CD4-positive, alpha-beta T cell treated with Interleukin-21 for 1 hour (primary cell): ENCODE results near the gene SNUPN.
A peak's percentile ranks its signal among the peaks of the same experiment; 100 is the strongest.
"Not testable (repeated sequence)": the region's sequence is repeated elsewhere in the genome, so short reads cannot be mapped to it uniquely, and the experiment has no call there.

ENCODE experiments used
- DNase-seq: peaks from one replicate; pipeline ENCODE4 v3.0.0-alpha.2; 2020

The SNUPN gene

DNA sequence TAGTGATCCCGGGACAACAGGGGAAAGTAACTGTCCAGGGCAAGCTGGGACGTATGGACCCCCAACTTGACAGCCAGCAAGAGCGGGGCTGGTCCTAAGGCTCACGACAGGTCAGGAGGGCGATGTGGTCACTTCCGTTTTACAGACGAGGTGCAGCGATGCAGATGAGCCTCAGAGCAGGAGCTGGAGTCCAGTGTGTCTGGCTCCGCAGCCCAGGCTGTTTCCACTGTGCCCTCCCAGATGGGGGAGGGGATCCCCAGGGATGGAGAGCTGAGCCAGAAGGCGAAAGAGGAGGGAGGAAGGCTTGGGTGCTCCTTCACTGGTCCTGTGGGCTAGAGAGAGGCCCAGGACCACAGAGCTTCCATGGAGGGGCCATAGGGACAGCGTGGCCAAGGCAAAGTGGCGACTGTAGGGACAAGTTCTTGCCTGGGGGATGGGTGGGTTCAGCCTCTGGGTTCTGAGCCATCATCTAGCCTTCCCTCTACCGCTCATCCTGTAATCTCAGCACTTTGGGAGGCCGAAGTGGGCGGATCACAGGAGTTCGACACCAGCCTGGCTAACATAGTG is 27.9 kb upstream of the SNUPN start:
- no peak for DNase-seq

GRCh38 chr15:75651810-75652543 is 26.5 kb upstream of the SNUPN start:
- DNase-seq: no peak

- no peak for DNase-seq
These were observed 25.6 kb upstream of the SNUPN start for GRCh38 chr15:75650908-75651809.

DNA sequence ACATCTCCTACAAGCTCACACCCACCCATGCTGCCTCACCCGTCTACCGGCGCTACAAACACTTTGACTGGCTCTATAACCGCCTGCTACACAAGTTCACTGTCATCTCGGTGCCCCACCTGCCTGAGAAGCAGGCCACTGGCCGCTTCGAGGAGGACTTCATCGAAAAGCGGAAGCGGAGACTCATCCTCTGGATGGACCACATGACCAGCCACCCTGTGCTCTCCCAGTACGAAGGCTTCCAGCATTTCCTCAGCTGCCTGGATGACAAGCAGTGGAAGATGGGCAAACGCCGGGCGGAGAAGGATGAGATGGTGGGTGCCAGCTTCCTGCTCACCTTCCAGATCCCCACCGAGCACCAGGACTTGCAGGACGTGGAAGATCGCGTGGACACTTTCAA is 24.3 kb upstream of the SNUPN start:
- no peak for DNase-seq

DNA sequence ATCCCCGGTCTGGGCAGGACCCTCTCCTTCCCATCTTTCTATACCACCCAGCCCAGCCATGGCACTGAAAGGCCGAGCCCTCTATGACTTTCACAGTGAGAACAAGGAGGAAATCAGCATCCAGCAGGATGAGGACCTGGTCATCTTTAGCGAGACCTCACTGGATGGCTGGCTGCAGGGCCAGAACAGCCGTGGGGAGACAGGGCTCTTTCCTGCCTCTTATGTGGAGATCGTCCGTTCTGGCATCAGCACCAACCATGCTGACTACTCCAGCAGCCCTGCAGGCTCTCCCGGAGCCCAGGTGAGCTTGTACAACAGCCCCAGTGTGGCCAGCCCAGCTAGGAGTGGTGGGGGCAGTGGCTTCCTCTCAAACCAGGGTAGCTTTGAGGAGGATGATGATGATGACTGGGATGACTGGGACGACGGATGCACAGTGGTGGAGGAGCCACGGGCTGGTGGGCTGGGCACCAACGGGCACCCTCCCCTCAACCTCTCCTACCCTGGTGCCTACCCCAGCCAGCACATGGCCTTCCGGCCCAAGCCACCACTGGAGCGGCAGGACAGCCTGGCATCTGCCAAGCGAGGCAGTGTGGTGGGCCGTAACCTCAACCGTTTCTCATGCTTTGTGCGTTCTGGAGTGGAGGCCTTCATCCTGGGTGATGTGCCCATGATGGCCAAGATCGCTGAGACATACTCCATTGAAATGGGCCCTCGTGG is 23.7 kb upstream of the SNUPN start:
- DNase-seq: no peak

GRCh38 chr15:75648156-75649000 is 22.9 kb upstream of the SNUPN start:
- no peak for DNase-seq

- peak; percentile 45 for DNase-seq
These were observed 22.0 kb upstream of the SNUPN start, which contains the start of gene SNX33 for GRCh38 chr15:75647370-75648155. Gene SNX33, plus strand, starts transcription at chr15:75647912. Its CDS starts 1,191 bp downstream, at chr15:75649103.

DNA sequence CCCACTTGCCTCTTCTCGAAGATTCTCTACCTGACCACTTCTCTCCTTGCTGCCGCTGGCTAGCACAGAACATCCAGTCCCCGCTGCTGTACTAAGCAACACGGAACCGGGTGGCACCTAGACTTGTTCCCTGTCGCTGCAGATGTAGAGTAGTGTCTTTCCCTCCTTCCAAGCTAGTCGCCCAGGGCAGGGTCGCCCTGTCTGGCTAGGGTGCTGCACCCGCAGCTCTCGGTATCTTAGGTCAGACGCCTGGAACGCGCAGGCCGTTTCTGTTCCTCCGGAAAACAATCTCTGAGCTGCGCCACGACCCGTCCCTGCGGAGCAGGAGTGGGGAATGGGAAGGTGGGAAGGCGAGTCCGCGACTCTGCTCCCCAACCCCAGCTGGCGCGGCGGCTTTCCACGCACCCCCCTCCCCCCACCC is 21.4 kb upstream of the SNUPN start:
- no peak for DNase-seq

- DNase-seq: no peak
These were observed 20.8 kb upstream of the SNUPN start for GRCh38 chr15:75646112-75646943.

- DNase-seq: no peak
These were observed 18.9 kb upstream of the SNUPN start for GRCh38 chr15:75644376-75644775.

- no peak for DNase-seq
These were observed 16.1 kb upstream of the SNUPN start for GRCh38 chr15:75641603-75642002.

DNA sequence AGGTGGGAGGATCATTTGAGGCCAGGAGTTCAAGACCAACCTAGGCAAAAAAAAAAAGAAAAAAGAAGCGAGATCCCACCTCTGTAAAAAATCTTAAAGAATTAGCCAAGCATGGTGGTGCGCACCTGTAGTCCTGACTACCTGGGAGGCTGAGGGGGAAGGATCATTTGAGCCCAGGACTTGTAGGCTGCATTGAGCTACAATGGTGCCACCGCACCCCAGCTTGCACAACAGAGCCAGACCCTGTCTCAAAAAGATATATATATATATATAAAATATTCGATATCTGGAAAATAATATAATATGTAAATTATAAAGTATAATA is 15.6 kb upstream of the SNUPN start:
- no peak for DNase-seq

- peak; percentile 75 for DNase-seq
These were observed 15.1 kb upstream of the SNUPN start for GRCh38 chr15:75640483-75641178.

DNA sequence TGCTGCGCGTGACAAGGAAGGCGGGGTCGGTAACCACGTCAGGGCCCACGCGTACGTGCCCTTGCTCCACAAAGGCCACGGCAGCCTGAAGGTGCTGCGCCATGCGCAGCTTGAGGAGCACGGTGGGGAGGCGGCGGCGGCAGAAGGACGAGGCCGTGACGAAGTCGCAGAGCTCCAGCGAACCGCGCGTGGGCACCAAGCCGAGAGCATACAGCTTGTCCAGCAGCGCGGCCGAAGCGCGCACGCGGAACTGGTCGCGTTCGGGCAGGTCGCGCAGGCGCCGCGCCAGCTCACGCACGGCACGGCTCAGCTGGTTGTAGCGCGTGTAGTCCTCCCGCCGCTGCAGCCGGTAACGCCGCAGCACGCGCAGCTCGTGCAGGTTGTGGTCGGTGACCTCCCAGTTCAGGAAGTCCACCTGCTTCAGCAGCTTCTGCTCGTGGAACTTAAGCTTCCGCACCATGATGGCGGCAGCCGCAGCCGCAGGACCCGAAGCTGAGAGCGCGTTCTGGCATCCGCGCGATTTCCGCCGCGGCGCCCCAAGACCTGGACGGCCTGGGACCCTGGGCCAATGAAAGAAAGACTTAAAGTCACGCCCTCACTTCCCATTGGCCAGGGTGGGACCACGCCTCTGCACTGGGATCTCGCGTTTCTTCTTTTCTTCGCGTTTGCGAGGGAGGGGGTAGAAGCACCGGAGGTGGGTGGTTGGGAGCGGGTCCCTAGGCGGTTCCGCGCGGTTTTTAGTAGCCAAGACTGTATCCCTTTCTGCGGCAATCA is 14.4 kb upstream of the SNUPN start, which contains the start of gene IMP3:
IMP3 (minus strand) TSS at position 516 of the 774 bp plus-strand sequence; CDS start at position 460, 56 bp downstream.
- DNase-seq: peak; percentile 94

DNA sequence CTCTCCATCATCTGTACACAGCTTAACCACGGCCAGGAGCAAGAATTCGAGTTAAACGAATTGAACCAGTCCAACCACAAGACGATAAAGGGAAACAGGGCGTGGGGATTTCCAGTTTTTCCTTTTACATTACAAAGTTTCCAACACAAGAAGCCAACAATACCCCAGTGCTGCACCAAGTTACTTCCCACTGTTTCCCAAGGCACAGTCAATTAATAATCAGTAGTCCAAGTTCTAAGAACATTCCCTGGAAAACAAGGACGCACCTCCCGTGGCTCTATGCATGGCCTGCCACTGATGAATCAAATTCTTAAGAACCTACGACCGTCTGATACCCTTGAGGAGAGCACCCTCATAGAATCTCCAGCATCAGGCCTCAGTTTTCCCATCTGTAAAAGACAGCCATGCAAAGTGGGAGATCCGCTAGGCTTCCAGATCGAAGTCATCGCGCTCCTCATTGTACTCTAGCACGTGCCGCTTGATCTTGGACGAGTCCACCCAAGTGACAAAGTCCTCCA is 13.7 kb upstream of the SNUPN start:
- DNase-seq: peak; percentile 24

- no peak for DNase-seq
These were observed 11.9 kb upstream of the SNUPN start for GRCh38 chr15:75637245-75638009.

DNA sequence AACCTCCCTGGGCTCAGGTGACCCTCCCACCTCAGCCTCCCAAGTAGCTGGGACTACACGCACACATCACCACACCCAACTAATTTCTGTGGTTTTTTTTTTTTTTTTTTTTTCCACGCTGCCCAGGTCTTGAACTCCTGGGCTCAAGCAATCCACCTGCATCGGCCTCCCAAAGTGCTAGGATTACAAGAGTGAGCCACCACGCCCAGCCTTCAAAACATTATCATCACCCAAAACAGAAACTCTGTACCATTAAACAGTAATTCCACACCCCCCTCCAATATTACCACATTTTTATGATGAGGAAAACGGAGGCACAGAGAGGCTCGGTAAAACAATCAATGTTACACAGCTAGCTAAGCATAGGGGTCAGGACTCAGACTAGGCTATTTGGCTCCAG is 10.5 kb upstream of the SNUPN start:
- DNase-seq: no peak

DNA sequence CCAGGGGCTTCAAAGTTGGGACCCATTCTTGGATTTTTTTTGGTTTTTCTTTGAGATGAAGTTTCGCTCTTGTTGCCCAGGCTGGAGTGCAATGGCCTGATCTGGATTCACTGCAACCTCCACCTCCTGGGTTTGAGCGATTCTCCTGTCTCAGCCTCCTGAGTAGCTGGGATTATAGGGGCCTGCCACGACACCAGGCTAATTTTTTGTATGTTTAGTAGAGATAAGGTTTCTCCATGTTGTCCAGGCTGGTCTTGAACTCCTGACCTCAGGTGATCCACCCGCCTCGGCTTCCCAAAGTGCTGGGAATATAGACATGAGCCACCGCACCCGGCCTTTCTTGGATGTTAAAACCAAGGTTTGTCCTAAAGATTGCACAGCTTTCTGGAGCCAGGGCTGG is 8.4 kb upstream of the SNUPN start:
- not testable (repeated sequence) for DNase-seq
